ENCODE data around the gene MRPL2.

The MRPL2 gene

DNA sequence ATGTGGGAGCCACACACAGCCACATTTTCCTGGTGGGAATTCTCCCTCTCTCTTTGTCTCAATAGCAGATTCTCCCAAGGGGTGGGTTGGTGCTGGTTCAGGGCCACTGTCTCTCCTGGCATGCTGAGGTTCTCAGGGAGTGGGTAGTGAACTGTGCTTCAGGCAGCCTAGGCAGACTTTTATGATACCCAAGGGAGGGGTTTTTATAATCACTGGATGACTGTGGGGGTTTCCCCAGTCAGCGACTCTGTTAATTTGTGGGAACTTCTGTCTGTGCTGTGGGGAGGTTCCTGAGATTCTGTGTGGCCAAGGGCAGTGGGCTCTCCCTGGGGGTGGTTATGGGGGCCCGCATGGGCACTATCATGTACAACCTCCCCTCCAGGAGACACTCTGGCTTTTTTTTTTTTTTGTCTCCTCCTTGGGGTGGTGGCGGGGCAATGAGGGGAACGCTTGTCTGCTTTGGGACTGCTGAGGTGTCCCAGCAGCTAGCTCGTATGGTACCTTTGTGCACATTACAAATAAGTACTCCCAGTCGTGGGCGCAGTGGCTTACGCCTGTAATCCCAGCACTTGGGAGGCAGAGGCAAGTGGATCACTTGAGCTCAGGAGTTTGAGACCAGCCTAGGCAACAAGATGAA is 26.9 kb upstream of the MRPL2 start (continued):
- TF ChIP-seq, protein P1, sequence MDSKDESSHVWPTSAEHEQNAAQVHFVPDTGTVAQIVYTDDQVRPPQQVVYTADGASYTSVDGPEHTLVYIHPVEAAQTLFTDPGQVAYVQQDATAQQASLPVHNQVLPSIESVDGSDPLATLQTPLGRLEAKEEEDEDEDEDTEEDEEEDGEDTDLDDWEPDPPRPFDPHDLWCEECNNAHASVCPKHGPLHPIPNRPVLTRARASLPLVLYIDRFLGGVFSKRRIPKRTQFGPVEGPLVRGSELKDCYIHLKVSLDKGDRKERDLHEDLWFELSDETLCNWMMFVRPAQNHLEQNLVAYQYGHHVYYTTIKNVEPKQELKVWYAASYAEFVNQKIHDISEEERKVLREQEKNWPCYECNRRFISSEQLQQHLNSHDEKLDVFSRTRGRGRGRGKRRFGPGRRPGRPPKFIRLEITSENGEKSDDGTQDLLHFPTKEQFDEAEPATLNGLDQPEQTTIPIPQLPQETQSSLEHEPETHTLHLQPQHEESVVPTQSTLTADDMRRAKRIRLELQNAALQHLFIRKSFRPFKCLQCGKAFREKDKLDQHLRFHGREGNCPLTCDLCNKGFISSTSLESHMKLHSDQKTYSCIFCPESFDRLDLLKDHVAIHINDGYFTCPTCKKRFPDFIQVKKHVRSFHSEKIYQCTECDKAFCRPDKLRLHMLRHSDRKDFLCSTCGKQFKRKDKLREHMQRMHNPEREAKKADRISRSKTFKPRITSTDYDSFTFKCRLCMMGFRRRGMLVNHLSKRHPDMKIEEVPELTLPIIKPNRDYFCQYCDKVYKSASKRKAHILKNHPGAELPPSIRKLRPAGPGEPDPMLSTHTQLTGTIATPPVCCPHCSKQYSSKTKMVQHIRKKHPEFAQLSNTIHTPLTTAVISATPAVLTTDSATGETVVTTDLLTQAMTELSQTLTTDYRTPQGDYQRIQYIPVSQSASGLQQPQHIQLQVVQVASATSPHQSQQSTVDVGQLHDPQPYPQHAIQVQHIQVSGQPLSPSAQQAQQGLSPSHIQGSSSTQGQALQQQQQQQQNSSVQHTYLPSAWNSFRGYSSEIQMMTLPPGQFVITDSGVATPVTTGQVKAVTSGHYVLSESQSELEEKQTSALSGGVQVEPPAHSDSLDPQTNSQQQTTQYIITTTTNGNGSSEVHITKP (tag by site-specific recombination; IDR thresholded peaks at IDR 0.05): peak; percentile 41; the same call in 1 of the 2 replicates
- TF ChIP-seq, protein P2, sequence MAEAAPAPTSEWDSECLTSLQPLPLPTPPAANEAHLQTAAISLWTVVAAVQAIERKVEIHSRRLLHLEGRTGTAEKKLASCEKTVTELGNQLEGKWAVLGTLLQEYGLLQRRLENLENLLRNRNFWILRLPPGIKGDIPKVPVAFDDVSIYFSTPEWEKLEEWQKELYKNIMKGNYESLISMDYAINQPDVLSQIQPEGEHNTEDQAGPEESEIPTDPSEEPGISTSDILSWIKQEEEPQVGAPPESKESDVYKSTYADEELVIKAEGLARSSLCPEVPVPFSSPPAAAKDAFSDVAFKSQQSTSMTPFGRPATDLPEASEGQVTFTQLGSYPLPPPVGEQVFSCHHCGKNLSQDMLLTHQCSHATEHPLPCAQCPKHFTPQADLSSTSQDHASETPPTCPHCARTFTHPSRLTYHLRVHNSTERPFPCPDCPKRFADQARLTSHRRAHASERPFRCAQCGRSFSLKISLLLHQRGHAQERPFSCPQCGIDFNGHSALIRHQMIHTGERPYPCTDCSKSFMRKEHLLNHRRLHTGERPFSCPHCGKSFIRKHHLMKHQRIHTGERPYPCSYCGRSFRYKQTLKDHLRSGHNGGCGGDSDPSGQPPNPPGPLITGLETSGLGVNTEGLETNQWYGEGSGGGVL (tag by site-specific recombination; IDR thresholded peaks at IDR 0.05): 0 out of 2 replicates have a peak, but pooled peaks have one; percentile 20
- TF ChIP-seq ZNF23 (tag by site-specific recombination; IDR thresholded peaks at IDR 0.05; ENCODE audit: borderline replicate concordance) (no peak), ZNF350 (tag by site-specific recombination; IDR thresholded peaks at IDR 0.05) (no peak), GLIS1 (tag by site-specific recombination; IDR thresholded peaks at IDR 0.05) (peak; percentile 68), SP7 (tag by site-specific recombination; IDR thresholded peaks at IDR 0.05) (0 out of 2 replicates have a peak, but pooled peaks have one; percentile 16), ZNF133 (tag by site-specific recombination; IDR thresholded peaks at IDR 0.05) (no peak), BCL11B (tag by site-specific recombination; IDR thresholded peaks at IDR 0.05; ENCODE audit: low read depth) (no peak), MYNN (tag by site-specific recombination; IDR thresholded peaks at IDR 0.05; ENCODE audit: borderline replicate concordance) (no peak), ZNF747 (tag by site-specific recombination; IDR thresholded peaks at IDR 0.05) (no peak), FEZF1 (tag by site-specific recombination; IDR thresholded peaks at IDR 0.05) (no peak), ZNF677 (tag by site-specific recombination; IDR thresholded peaks at IDR 0.05) (no peak), ZNF169 (tag by site-specific recombination; IDR thresholded peaks at IDR 0.05) (no peak), ZNF140 (tag by site-specific recombination; IDR thresholded peaks at IDR 0.05) (no peak), IKZF3 (tag by site-specific recombination; IDR thresholded peaks at IDR 0.05) (peak; percentile 60; the same call in 1 of the 2 replicates), ZNF341 (tag by site-specific recombination; IDR thresholded peaks at IDR 0.05; ENCODE audit: low read depth) (no peak)
- TF ChIP-seq, protein P3, sequence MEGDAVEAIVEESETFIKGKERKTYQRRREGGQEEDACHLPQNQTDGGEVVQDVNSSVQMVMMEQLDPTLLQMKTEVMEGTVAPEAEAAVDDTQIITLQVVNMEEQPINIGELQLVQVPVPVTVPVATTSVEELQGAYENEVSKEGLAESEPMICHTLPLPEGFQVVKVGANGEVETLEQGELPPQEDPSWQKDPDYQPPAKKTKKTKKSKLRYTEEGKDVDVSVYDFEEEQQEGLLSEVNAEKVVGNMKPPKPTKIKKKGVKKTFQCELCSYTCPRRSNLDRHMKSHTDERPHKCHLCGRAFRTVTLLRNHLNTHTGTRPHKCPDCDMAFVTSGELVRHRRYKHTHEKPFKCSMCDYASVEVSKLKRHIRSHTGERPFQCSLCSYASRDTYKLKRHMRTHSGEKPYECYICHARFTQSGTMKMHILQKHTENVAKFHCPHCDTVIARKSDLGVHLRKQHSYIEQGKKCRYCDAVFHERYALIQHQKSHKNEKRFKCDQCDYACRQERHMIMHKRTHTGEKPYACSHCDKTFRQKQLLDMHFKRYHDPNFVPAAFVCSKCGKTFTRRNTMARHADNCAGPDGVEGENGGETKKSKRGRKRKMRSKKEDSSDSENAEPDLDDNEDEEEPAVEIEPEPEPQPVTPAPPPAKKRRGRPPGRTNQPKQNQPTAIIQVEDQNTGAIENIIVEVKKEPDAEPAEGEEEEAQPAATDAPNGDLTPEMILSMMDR (tag by site-specific recombination; IDR thresholded peaks at IDR 0.05): no peak
- TF ChIP-seq, protein P4, sequence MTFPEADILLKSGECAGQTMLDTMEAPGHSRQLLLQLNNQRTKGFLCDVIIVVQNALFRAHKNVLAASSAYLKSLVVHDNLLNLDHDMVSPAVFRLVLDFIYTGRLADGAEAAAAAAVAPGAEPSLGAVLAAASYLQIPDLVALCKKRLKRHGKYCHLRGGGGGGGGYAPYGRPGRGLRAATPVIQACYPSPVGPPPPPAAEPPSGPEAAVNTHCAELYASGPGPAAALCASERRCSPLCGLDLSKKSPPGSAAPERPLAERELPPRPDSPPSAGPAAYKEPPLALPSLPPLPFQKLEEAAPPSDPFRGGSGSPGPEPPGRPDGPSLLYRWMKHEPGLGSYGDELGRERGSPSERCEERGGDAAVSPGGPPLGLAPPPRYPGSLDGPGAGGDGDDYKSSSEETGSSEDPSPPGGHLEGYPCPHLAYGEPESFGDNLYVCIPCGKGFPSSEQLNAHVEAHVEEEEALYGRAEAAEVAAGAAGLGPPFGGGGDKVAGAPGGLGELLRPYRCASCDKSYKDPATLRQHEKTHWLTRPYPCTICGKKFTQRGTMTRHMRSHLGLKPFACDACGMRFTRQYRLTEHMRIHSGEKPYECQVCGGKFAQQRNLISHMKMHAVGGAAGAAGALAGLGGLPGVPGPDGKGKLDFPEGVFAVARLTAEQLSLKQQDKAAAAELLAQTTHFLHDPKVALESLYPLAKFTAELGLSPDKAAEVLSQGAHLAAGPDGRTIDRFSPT (tag by site-specific recombination; IDR thresholded peaks at IDR 0.05): no peak
- TF ChIP-seq, protein P5, sequence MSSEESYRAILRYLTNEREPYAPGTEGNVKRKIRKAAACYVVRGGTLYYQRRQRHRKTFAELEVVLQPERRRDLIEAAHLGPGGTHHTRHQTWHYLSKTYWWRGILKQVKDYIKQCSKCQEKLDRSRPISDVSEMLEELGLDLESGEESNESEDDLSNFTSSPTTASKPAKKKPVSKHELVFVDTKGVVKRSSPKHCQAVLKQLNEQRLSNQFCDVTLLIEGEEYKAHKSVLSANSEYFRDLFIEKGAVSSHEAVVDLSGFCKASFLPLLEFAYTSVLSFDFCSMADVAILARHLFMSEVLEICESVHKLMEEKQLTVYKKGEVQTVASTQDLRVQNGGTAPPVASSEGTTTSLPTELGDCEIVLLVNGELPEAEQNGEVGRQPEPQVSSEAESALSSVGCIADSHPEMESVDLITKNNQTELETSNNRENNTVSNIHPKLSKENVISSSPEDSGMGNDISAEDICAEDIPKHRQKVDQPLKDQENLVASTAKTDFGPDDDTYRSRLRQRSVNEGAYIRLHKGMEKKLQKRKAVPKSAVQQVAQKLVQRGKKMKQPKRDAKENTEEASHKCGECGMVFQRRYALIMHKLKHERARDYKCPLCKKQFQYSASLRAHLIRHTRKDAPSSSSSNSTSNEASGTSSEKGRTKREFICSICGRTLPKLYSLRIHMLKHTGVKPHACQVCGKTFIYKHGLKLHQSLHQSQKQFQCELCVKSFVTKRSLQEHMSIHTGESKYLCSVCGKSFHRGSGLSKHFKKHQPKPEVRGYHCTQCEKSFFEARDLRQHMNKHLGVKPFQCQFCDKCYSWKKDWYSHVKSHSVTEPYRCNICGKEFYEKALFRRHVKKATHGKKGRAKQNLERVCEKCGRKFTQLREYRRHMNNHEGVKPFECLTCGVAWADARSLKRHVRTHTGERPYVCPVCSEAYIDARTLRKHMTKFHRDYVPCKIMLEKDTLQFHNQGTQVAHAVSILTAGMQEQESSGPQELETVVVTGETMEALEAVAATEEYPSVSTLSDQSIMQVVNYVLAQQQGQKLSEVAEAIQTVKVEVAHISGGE (tag by site-specific recombination; conservative IDR thresholded peaks at IDR 0.05; ENCODE audit: low read depth): no peak
- TF ChIP-seq, protein P6, sequence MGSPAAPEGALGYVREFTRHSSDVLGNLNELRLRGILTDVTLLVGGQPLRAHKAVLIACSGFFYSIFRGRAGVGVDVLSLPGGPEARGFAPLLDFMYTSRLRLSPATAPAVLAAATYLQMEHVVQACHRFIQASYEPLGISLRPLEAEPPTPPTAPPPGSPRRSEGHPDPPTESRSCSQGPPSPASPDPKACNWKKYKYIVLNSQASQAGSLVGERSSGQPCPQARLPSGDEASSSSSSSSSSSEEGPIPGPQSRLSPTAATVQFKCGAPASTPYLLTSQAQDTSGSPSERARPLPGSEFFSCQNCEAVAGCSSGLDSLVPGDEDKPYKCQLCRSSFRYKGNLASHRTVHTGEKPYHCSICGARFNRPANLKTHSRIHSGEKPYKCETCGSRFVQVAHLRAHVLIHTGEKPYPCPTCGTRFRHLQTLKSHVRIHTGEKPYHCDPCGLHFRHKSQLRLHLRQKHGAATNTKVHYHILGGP (tag by site-specific recombination; IDR thresholded peaks at IDR 0.05): no peak
- TF ChIP-seq, protein P7, sequence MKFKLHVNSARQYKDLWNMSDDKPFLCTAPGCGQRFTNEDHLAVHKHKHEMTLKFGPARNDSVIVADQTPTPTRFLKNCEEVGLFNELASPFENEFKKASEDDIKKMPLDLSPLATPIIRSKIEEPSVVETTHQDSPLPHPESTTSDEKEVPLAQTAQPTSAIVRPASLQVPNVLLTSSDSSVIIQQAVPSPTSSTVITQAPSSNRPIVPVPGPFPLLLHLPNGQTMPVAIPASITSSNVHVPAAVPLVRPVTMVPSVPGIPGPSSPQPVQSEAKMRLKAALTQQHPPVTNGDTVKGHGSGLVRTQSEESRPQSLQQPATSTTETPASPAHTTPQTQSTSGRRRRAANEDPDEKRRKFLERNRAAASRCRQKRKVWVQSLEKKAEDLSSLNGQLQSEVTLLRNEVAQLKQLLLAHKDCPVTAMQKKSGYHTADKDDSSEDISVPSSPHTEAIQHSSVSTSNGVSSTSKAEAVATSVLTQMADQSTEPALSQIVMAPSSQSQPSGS (tag by site-specific recombination; IDR thresholded peaks at IDR 0.05; ENCODE audit: low read depth): no peak

All from HEK293 (cell line).